GM12878 (cell line): ENCODE data around the gene SLC7A10. TPM values are rescaled to one million over a fixed set of nuclear protein-coding genes. Genes with fewer than 3 reads are reported as not detected.

Experiments
- ATAC-seq: fragments of 200-7000 bp; cut with Tn5 transposase; 3 replicates; pipeline ENCODE4 v1.9.1; 2020; ENCODE audit warnings: mild to moderate bottlenecking, moderate library complexity
- BruUV-seq: library from RNA; stranded (reverse); fragments of 400-500 nt; replicated peaks from 2 replicates; lab custom pipeline; 2021; lab: Mats Ljungman, UMichigan
- CTCF ChIA-PET: fragments of 300-600 bp; sonication (Branson Sonifier 250); formaldehyde crosslinking; extraction: SDS; loops from one replicate; lab custom pipeline; 2021; ENCODE audit warnings: inconsistent platforms; lab: Yijun Ruan, JAX
- POLR2A ChIA-PET: fragments of 350-600 bp; formaldehyde crosslinking; extraction: SDS; loops from one replicate; lab custom pipeline; 2021; ENCODE audit warnings: inconsistent platforms; lab: Charles Lee
- RAD21 ChIA-PET: fragments of 300-600 bp; sonication (Branson Sonifier 250); formaldehyde crosslinking; loops from one replicate; lab custom pipeline; 2023; ENCODE audit warnings: antibody characterized with exemption; ENCODE audit not compliant: unreplicated experiment; lab: Charles Lee
- SMC1A ChIA-PET: fragments of 300-600 bp; sonication (Branson Sonifier 250); formaldehyde crosslinking; loops from one replicate; lab custom pipeline; 2023; ENCODE audit not compliant: unreplicated experiment, uncharacterized antibody; lab: Charles Lee
- DNase-seq: peaks from one replicate; pipeline ENCODE4 v3.0.0-alpha.2; 2011; ENCODE audit warnings: low read depth, low spot score
- FAIRE-seq: peaks from 3 replicates; lab custom pipeline; 2011; peaks lifted over from hg19 to GRCh38; lab: Jason Lieb, UNC
- H2AFZ ChIP-seq: 2 replicates; pipeline ENCODE4 v1.6.0; 2011; ENCODE audit warnings: low read depth, low read length, control low read depth; ENCODE audit not compliant: control insufficient read depth
- H3K27ac ChIP-seq: 2 replicates; pipeline ENCODE4 v1.5.1; 2011; ENCODE audit warnings: control low read depth; ENCODE audit not compliant: control insufficient read depth, insufficient read depth
- H3K27me3 ChIP-seq, 2 experiments: replicated peaks in 1 of 2; 2 replicates each; pipeline versions ENCODE4 v1.6.0 to v1.6.1; 2011; ENCODE audit warnings: low read length in 1 of 2; ENCODE audit not compliant: control insufficient read depth in 2 of 2, insufficient read depth in 2 of 2
- H3K36me3 ChIP-seq, 2 experiments: 2 replicates each; pipeline ENCODE4 v1.5.1; 2011; ENCODE audit warnings: low read length in 1 of 2; ENCODE audit not compliant: control insufficient read depth in 2 of 2, insufficient read depth in 2 of 2
- H3K4me1 ChIP-seq: 2 replicates; pipeline ENCODE4 v1.6.1; 2011; ENCODE audit warnings: mild to moderate bottlenecking, low read length, moderate library complexity, mixed read lengths; ENCODE audit not compliant: control insufficient read depth, insufficient read depth
- H3K4me2 ChIP-seq: 2 replicates; pipeline ENCODE4 v1.6.0; 2011; ENCODE audit warnings: control low read depth; ENCODE audit not compliant: control insufficient read depth, insufficient read depth
- H3K4me3 ChIP-seq: fragments of 200-600 bp; sonication (generic); 2 replicates; pipeline ENCODE4 v1.5.1; 2016
- H3K79me2 ChIP-seq: 2 replicates; pipeline ENCODE4 v1.6.0; 2011; ENCODE audit warnings: low read length; ENCODE audit not compliant: control insufficient read depth, insufficient read depth
- H3K9ac ChIP-seq: 2 replicates; pipeline ENCODE4 v1.8.0; 2011; ENCODE audit warnings: low read length, control low read depth, mixed read lengths; ENCODE audit not compliant: control insufficient read depth, insufficient read depth
- H3K9me3 ChIP-seq: replicated peaks from 3 replicates; pipeline ENCODE4 v1.5.1; 2011; ENCODE audit warnings: mild to moderate bottlenecking, low read length; ENCODE audit not compliant: control insufficient read depth, insufficient read depth
- H4K20me1 ChIP-seq: 2 replicates; pipeline ENCODE4 v1.6.0; 2011; ENCODE audit not compliant: control insufficient read depth, insufficient read depth
- BMI1 ChIP-seq: fragments of 450-650 bp; IDR thresholded peaks from 2 replicates; pipeline ENCODE4 v1.6.1; 2016; ENCODE audit warnings: mild to moderate bottlenecking, moderate library complexity, borderline replicate concordance
- CREM ChIP-seq: IDR thresholded peaks from 2 replicates; pipeline ENCODE4 v1.6.1; 2014; ENCODE audit warnings: antibody characterized with exemption, low read depth
- EZH2 ChIP-seq: IDR thresholded peaks from 2 replicates; pipeline ENCODE4 v1.6.1; 2012; ENCODE audit warnings: low read depth, mild to moderate bottlenecking, control low read depth, inconsistent platforms, low read length, borderline replicate concordance; ENCODE audit not compliant: control insufficient read depth
- KAT2A ChIP-seq: conservative IDR thresholded peaks from 2 replicates; pipeline ENCODE4 v1.6.1; 2011; ENCODE audit warnings: low read depth, low read length; ENCODE audit not compliant: control insufficient read depth
- SPI1 ChIP-seq: IDR thresholded peaks from 2 replicates; pipeline ENCODE4 v1.6.1; 2011; ENCODE audit warnings: low read depth, mild to moderate bottlenecking, low read length, moderate library complexity, borderline replicate concordance; ENCODE audit not compliant: insufficient read depth
- WGBS: methylation state at CpG from one replicate; pipeline ENCODE4 v1.1.6; 2016; ENCODE audit warnings: low lambda C conversion rate; ENCODE audit not compliant: insufficient replicate concordance, insufficient coverage; ENCODE audit errors: missing lambda C conversion rate; 5-methylcytosine and 5-hydroxymethylcytosine counted together
- in situ Hi-C: fragments of 300-500 bp; cut with MboI; formaldehyde crosslinking; loops from 9 replicates; pipeline ENCODE4 v1.14.3; 2018; ENCODE audit warnings: mixed read lengths
- intact Hi-C: fragments of 100-400 bp; cut with micrococcal nuclease; formaldehyde crosslinking; loops from one replicate; pipeline ENCODE4 v1.14.2; 2022; ENCODE audit not compliant: unreplicated experiment
- polyA plus RNA-seq, 11 experiments: library from polyadenylated mRNA; depleted of rRNA in 4 of 11; unstranded in 6 of 11; stranded (reverse) in 5 of 11; fragments of >200 nt; fragmentation: Nextera tagmentation in 4 of 11; fragmentation: Illumina TruSeq in 1 of 11; extraction: Ambion mirVana in 4 of 11; extraction: Trizol in 1 of 11; gene quantifications; 1 replicate in 1 of 11; 2 replicates in 10 of 11; pipeline versions ENCODE4 v1.2.1 to v1.2.3, GENCODE V29; 2011 to 2016; ENCODE audit warnings: inconsistent platforms in 2 of 11, missing spikeins in 2 of 11, low read depth in 1 of 11
- total RNA-seq, 4 experiments: library from RNA; depleted of rRNA in 3 of 4; stranded (reverse); fragments of >200 nt in 3 of 4; fragmentation: Illumina TruSeq in 1 of 4; extraction: Trizol in 1 of 4; gene quantifications; 2 replicates each; pipeline versions ENCODE4 v1.2.1 to v1.2.3, GENCODE V29; 2013 to 2021
- TF ChIP-seq, protein P1 (sequence below): fragments of 450-650 bp; formaldehyde crosslinking; IDR thresholded peaks from 2 replicates; pipeline ENCODE4 v1.5.0; 2022; ENCODE audit warnings: mild to moderate bottlenecking, missing genetic modification characterization
- TF ChIP-seq, protein P2 (sequence below): IDR thresholded peaks from 2 replicates; pipeline ENCODE4 v1.6.1; 2011; ENCODE audit warnings: borderline replicate concordance, low read depth, mild to moderate bottlenecking, moderate library complexity, mixed read lengths, low read length; ENCODE audit not compliant: insufficient read depth; ENCODE audit errors: extremely low read length
- TF ChIP-seq, protein P3 (sequence below): IDR thresholded peaks from 2 replicates; pipeline ENCODE4 v1.6.1; 2011; ENCODE audit warnings: borderline replicate concordance, low read depth, mild to moderate bottlenecking, moderate library complexity, low read length; ENCODE audit not compliant: insufficient read depth, poor library complexity, severe bottlenecking

Gene SLC7A10
- total and polyA plus RNA-seq, 10 of the 15 experiments (the other 5 are each of a cell fraction or from before 2014, with no cell fraction given) = not detected

DNA sequence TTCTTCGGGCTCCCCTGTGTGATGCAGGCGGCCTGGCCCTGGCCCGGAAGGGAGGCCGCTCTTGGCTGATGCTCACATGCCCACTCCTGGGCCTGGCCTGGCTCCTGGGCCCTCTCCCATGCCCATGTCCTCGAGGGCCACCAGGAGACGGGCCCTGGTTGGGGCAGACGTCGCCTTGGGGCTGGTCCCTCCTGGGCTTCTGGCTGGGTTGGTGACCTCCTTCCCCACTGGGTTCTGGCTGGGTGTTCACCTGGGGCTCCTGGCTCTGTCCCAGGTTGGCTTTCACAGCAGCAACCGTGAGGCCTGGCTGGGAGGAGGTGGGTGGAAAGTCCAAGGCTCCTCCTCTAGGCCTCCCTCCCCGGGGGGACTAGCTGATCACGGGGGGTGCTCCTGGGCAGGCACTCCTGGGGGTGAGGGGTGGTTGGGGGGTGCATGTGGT is 15.5 kb upstream of the SLC7A10 start:
- BruUV-seq = no TSS peak
- H3K36me3 ChIP-seq = no peaks in the 10 kb centered on the region
- intact Hi-C loops (no loop called here), in situ Hi-C loops (loop anchor here (25.0 kb wide), 1 partner anchor 521 kb away; no protein-coding TSS in a partner anchor)
- H3K27ac ChIP-seq = no peak overlapping the region
- H3K27me3 ChIP-seq = peaks cover 0 to 3% of the 10 kb centered on the region in 2 experiments; a peak in 1 of 4 replicates
- H3K9ac ChIP-seq = no peak overlapping the region
- no peaks in the 10 kb centered on the region for H4K20me1 ChIP-seq
- ChIA-PET CTCF (interaction anchor here (1.0 to 1.7 kb wide), 2 partner anchors 134 to 165 kb away, joined by 3 to 17 read pairs; no protein-coding TSS in a partner anchor), RAD21 (interaction anchor here (1.0 kb wide), 1 partner anchor 165 kb away, joined by 6 read pairs; no protein-coding TSS in a partner anchor), POLR2A (no interaction called here), SMC1A (interaction anchor here (0.6 kb wide), 1 partner anchor 116 kb away, joined by 3 read pairs; no protein-coding TSS in a partner anchor)
- no peaks in the 10 kb centered on the region for H3K4me1 ChIP-seq
- no peak overlapping the region for H2AFZ ChIP-seq
- FAIRE-seq (no peak), DNase-seq (no peak), ATAC-seq (peak; percentile 56)
- H3K9me3 ChIP-seq = no peaks in the 10 kb centered on the region; the same call in 1 of the 3 replicates
- TF ChIP-seq CREM = no peak
- H3K4me2 ChIP-seq = no peak overlapping the region
- 36% methylated on average over 9 of the region's 11 CpGs for WGBS
- H3K79me2 ChIP-seq = no peaks in the 10 kb centered on the region
- no peak overlapping the region for H3K4me3 ChIP-seq

GRCh38 chr19:33240181-33240771 is 14.6 kb upstream of the SLC7A10 start:
- DNase-seq = no peak
- Histone ChIP-seq H3K27ac (no peak overlapping the region), H2AFZ (no peak overlapping the region), H3K4me1 (peaks cover 7% of the 10 kb centered on the region), H3K9me3 (no peaks in the 10 kb centered on the region), H3K9ac (no peak overlapping the region), H3K4me2 (no peak overlapping the region), H3K36me3 (no peaks in the 10 kb centered on the region), H3K4me3 (no peak overlapping the region), H3K27me3 (peaks cover 0 to 3% of the 10 kb centered on the region in 2 experiments; a peak in 1 of 4 replicates), H4K20me1 (no peaks in the 10 kb centered on the region), H3K79me2 (no peaks in the 10 kb centered on the region)
- intact Hi-C loops = no loop called here
- CTCF ChIA-PET = interaction anchor here (1.6 kb wide), 1 partner anchor 167 kb away, joined by 5 read pairs; no protein-coding TSS in a partner anchor
- SMC1A ChIA-PET = no interaction called here
- ATAC-seq = no peak
- FAIRE-seq = no peak
- WGBS = 42% methylated on average over 8 of the region's 8 CpGs
- RAD21 ChIA-PET = interaction anchor here (1.0 kb wide), 1 partner anchor 166 kb away, joined by 6 read pairs; no protein-coding TSS in a partner anchor
- in situ Hi-C loops = loop anchor here (25.0 kb wide), 1 partner anchor 522 kb away; no protein-coding TSS in a partner anchor
- no TSS peak for BruUV-seq
- POLR2A ChIA-PET = no interaction called here
- TF ChIP-seq, protein P1, sequence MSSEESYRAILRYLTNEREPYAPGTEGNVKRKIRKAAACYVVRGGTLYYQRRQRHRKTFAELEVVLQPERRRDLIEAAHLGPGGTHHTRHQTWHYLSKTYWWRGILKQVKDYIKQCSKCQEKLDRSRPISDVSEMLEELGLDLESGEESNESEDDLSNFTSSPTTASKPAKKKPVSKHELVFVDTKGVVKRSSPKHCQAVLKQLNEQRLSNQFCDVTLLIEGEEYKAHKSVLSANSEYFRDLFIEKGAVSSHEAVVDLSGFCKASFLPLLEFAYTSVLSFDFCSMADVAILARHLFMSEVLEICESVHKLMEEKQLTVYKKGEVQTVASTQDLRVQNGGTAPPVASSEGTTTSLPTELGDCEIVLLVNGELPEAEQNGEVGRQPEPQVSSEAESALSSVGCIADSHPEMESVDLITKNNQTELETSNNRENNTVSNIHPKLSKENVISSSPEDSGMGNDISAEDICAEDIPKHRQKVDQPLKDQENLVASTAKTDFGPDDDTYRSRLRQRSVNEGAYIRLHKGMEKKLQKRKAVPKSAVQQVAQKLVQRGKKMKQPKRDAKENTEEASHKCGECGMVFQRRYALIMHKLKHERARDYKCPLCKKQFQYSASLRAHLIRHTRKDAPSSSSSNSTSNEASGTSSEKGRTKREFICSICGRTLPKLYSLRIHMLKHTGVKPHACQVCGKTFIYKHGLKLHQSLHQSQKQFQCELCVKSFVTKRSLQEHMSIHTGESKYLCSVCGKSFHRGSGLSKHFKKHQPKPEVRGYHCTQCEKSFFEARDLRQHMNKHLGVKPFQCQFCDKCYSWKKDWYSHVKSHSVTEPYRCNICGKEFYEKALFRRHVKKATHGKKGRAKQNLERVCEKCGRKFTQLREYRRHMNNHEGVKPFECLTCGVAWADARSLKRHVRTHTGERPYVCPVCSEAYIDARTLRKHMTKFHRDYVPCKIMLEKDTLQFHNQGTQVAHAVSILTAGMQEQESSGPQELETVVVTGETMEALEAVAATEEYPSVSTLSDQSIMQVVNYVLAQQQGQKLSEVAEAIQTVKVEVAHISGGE (CRISPR knock-in tag) = no peak
- TF ChIP-seq, protein P2, sequence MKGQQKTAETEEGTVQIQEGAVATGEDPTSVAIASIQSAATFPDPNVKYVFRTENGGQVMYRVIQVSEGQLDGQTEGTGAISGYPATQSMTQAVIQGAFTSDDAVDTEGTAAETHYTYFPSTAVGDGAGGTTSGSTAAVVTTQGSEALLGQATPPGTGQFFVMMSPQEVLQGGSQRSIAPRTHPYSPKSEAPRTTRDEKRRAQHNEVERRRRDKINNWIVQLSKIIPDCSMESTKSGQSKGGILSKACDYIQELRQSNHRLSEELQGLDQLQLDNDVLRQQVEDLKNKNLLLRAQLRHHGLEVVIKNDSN = no peak
- TF ChIP-seq KAT2A (no peak), SPI1 (no peak), EZH2 (no peak), BMI1 (no peak)
- TF ChIP-seq, protein P3, sequence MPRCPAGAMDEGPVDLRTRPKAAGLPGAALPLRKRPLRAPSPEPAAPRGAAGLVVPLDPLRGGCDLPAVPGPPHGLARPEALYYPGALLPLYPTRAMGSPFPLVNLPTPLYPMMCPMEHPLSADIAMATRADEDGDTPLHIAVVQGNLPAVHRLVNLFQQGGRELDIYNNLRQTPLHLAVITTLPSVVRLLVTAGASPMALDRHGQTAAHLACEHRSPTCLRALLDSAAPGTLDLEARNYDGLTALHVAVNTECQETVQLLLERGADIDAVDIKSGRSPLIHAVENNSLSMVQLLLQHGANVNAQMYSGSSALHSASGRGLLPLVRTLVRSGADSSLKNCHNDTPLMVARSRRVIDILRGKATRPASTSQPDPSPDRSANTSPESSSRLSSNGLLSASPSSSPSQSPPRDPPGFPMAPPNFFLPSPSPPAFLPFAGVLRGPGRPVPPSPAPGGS = no peak
